Measurements from ENCODE around the gene APOA5. TPM values are rescaled to one million over a fixed set of nuclear protein-coding genes. Genes with fewer than 3 reads are reported as not detected.

APOA5 gene
- total and polyA plus RNA-seq, 2 of the 13 experiments (the other 11 are each of a cell fraction or from before 2014, with no cell fraction given) = 44.0 to 49.1 TPM

GRCh38 chr11:116776522-116776984, 15.1 kb downstream of the APOA5 start (continued):
- TF ChIP-seq CSRNP1 (CRISPR knock-in tag; IDR thresholded peaks at IDR 0.05) = no peak

GRCh38 chr11:116775975-116776374, 15.7 kb downstream of the APOA5 start:
- no peak for DNase-seq (ENCODE audit: low spot score)
- in situ Hi-C loops (cut with HindIII; ENCODE audit: extremely low pct_ligation_motif_present, low pct_unique_long_range_greater_than_20kb) = no loop called here
- CTCF ChIA-PET (ENCODE audit: low intra/inter-chr PET ratio, low total read pairs) = no interaction called here
- peaks cover 38% of the 10 kb centered on the region for H3K4me1 ChIP-seq (ENCODE audit: insufficient read depth, low read length)
- no peaks in the 10 kb centered on the region for H3K27me3 ChIP-seq (ENCODE audit: control insufficient read depth in 1 of 2, insufficient read depth in 2 of 2, low read length in 2 of 2)
- intact Hi-C loops (cut with micrococcal nuclease; ENCODE audit: unreplicated experiment) = no loop called here
- H3K4me3 ChIP-seq (replicated peaks in 1 of 3; ENCODE audit: insufficient read depth in 1 of 3, low read depth in 2 of 3, low read length in 3 of 3) = no peak overlapping the region
- H3K9ac ChIP-seq (ENCODE audit: insufficient read depth, low read depth, low read length) = no peak overlapping the region
- BruUV-seq (replicated peaks) = no TSS peak
- peaks cover 18 to 30% of the 10 kb centered on the region in 2 experiments for H3K36me3 ChIP-seq (replicated peaks in 1 of 2; ENCODE audit: control insufficient read depth in 1 of 2, insufficient read depth in 2 of 2, low read length in 2 of 2)
- H3K79me2 ChIP-seq (ENCODE audit: insufficient read depth, low read length) = peaks cover 16% of the 10 kb centered on the region
- ATAC-seq = no peak
- FAIRE-seq = no peak
- H3K4me2 ChIP-seq (ENCODE audit: low read depth, low read length) = no peak overlapping the region
- H3K27ac ChIP-seq (ENCODE audit: extremely low read length, insufficient read depth, low read length) = no peak overlapping the region
- H3K9me3 ChIP-seq (ENCODE audit: low read length) = no peaks in the 10 kb centered on the region
- 89% methylated on average over 5 of the region's 5 CpGs for WGBS (ENCODE audit: low lambda C conversion rate)
- no peaks in the 10 kb centered on the region; the same call in 1 of the 2 replicates for H4K20me1 ChIP-seq (ENCODE audit: insufficient read depth, low read length)
- POLR2A ChIA-PET = interaction anchor here (1.3 to 8.4 kb wide), 3 partner anchors 13 to 61 kb away, joined by 3 to 78 read pairs (median 59); partner anchors contain the start of genes APOA1, APOA5 and ZPR1
- H2AFZ ChIP-seq (ENCODE audit: low read length) = no peak overlapping the region
- TF ChIP-seq ZNF317 (CRISPR knock-in tag; IDR thresholded peaks at IDR 0.05) (no peak), ZXDC (CRISPR knock-in tag; IDR thresholded peaks at IDR 0.05) (no peak), ZFP82 (CRISPR knock-in tag; IDR thresholded peaks at IDR 0.05; ENCODE audit: borderline replicate concordance) (no peak), SYNCRIP (IDR thresholded peaks at IDR 0.05; ENCODE audit: insufficient read depth, low read depth, low read length) (no peak), BRCA1 (CRISPR knock-in tag; IDR thresholded peaks at IDR 0.05) (no peak), TP53 (CRISPR knock-in tag; conservative IDR thresholded peaks at IDR 0.05) (no peak), HCFC1 (IDR thresholded peaks at IDR 0.05; ENCODE audit: low read depth, low read length) (no peak), HIC2 (CRISPR knock-in tag; IDR thresholded peaks at IDR 0.05; ENCODE audit: low read depth) (no peak), HDAC6 (IDR thresholded peaks at IDR 0.05; ENCODE audit: low read depth, low read length) (no peak), PCBP1 (IDR thresholded peaks at IDR 0.05; ENCODE audit: borderline replicate concordance, low read depth, low read length) (no peak), BORCS8-MEF2B (CRISPR knock-in tag; IDR thresholded peaks at IDR 0.05) (no peak)
- TF ChIP-seq, protein P1, sequence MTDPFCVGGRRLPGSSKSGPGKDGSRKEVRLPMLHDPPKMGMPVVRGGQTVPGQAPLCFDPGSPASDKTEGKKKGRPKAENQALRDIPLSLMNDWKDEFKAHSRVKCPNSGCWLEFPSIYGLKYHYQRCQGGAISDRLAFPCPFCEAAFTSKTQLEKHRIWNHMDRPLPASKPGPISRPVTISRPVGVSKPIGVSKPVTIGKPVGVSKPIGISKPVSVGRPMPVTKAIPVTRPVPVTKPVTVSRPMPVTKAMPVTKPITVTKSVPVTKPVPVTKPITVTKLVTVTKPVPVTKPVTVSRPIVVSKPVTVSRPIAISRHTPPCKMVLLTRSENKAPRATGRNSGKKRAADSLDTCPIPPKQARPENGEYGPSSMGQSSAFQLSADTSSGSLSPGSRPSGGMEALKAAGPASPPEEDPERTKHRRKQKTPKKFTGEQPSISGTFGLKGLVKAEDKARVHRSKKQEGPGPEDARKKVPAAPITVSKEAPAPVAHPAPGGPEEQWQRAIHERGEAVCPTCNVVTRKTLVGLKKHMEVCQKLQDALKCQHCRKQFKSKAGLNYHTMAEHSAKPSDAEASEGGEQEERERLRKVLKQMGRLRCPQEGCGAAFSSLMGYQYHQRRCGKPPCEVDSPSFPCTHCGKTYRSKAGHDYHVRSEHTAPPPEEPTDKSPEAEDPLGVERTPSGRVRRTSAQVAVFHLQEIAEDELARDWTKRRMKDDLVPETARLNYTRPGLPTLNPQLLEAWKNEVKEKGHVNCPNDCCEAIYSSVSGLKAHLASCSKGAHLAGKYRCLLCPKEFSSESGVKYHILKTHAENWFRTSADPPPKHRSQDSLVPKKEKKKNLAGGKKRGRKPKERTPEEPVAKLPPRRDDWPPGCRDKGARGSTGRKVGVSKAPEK (CRISPR knock-in tag; IDR thresholded peaks at IDR 0.05; ENCODE audit: borderline replicate concordance) = no peak

Data from HepG2 (cell line).